Measurements from ENCODE around the gene KIRREL3.

DNA sequence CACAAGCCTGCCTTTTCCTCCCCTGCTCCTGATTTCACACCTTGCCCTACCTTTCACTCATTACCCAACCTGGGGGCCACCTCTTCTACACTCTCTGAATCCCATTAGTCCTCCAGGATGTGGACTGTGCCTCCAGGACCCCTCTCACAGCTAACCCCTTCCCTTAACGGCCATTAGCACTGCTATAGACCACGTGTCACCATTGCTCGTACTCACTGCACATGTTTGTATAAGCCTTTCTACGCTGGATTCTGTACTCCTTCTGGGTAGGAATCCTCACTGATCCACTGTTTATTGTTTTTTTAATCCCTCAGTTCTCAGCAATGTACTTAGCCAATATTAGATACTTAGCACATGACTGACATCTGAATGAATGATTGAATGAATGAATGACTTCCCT, 40.9 kb downstream of the KIRREL3 start:
- TF ChIP-seq YY1 (IDR thresholded peaks at IDR 0.05; ENCODE audit: insufficient read depth, insufficient read length) (no peak), ZNF274 (IDR thresholded peaks at IDR 0.05; ENCODE audit: low read depth, low read length) (no peak)

All from NT2/D1 (cell line).